OCI-M1 (cell line): ENCODE results near the gene NAV1.
"Not testable (repeated sequence)": the region's sequence is repeated elsewhere in the genome, so short reads cannot be mapped to it uniquely, and the experiment has no call there.

Source experiments
- DNase-seq: peaks from one replicate; lab custom pipeline; 2025; lab: John Stamatoyannopoulos, UW

NAV1 gene

GRCh38 chr1:201538612-201539551 is at the start of gene NAV1:
Gene NAV1 (plus strand): TSS chr1:201539127. CDS start chr1:201622885, 83,758 bp downstream.
- no peak for DNase-seq

GRCh38 chr1:201489643-201490261 is 49.2 kb upstream of the NAV1 start:
- peak; percentile 82 for DNase-seq

GRCh38 chr1:201490708-201491131 is 48.2 kb upstream of the NAV1 start:
- no peak for DNase-seq

- DNase-seq, result no peak
These were observed 46.9 kb upstream of the NAV1 start for GRCh38 chr1:201491896-201492511.

- not testable (repeated sequence) for DNase-seq
These were observed 45.8 kb upstream of the NAV1 start for GRCh38 chr1:201493026-201493656.

- DNase-seq, result no peak
These were observed 44.9 kb upstream of the NAV1 start for GRCh38 chr1:201493757-201494617.

GRCh38 chr1:201495551-201496295 is 43.2 kb upstream of the NAV1 start:
- no peak for DNase-seq

- DNase-seq, result no peak
These were observed 42.6 kb upstream of the NAV1 start for GRCh38 chr1:201496296-201496690.

- DNase-seq, result no peak
These were observed 40.9 kb upstream of the NAV1 start for GRCh38 chr1:201497935-201498509.

GRCh38 chr1:201498621-201499020 is 40.3 kb upstream of the NAV1 start:
- DNase-seq, result no peak

- no peak for DNase-seq
These were observed 39.7 kb upstream of the NAV1 start for GRCh38 chr1:201499191-201499590.

- DNase-seq, result no peak
These were observed 38.9 kb upstream of the NAV1 start for GRCh38 chr1:201499795-201500669.

GRCh38 chr1:201500670-201501120 is 38.2 kb upstream of the NAV1 start:
- no peak for DNase-seq

GRCh38 chr1:201501144-201501543 is 37.8 kb upstream of the NAV1 start:
- DNase-seq, result no peak

- no peak for DNase-seq
These were observed 37.0 kb upstream of the NAV1 start for GRCh38 chr1:201501812-201502510.

- DNase-seq, result no peak
These were observed 36.4 kb upstream of the NAV1 start for GRCh38 chr1:201502511-201502857.

GRCh38 chr1:201503397-201504176 is 35.3 kb upstream of the NAV1 start:
- DNase-seq, result no peak

- no peak for DNase-seq
These were observed 34.7 kb upstream of the NAV1 start for GRCh38 chr1:201504179-201504631.
